ENCODE data around the gene ZNRD2.

The ZNRD2 gene

GRCh38 chr11:65571940-65572339 lies 1.7 kb downstream of the ZNRD2 start:
- H3K9me3 ChIP-seq (ENCODE audit: insufficient read depth, low read length) = no peaks in the 10 kb centered on the region
- no peaks in the 10 kb centered on the region for H3K27me3 ChIP-seq (ENCODE audit: low read length)
- H2AFZ ChIP-seq (ENCODE audit: low read depth, low read length, severe bottlenecking) = no peak overlapping the region
- H3K27ac ChIP-seq (ENCODE audit: low read depth, low read length) = no peak overlapping the region
- no peaks in the 10 kb centered on the region for H4K20me1 ChIP-seq (ENCODE audit: low read depth, low read length)
- TF ChIP-seq CTCF (IDR thresholded peaks at IDR 0.05; ENCODE audit: insufficient read depth, low read length, poor library complexity, severe bottlenecking) (no peak), EZH2phosphoT487 (conservative IDR thresholded peaks at IDR 0.05; ENCODE audit: low read length) (no peak)
- H3K9me2 ChIP-seq (replicated peaks; ENCODE audit: insufficient read depth, low read length) = no peaks in the 10 kb centered on the region
- peaks cover 11% of the 10 kb centered on the region for H3F3A ChIP-seq (ENCODE audit: insufficient read depth)
- peak overlapping the region; percentile 97 for H3K4me2 ChIP-seq (ENCODE audit: low read depth, low read length, poor library complexity, severe bottlenecking)
- H3K79me2 ChIP-seq (ENCODE audit: insufficient read depth, low read length) = peaks cover 20% of the 10 kb centered on the region; the same call in 1 of the 2 replicates
- H3K36me3 ChIP-seq (ENCODE audit: low read length) = no peaks in the 10 kb centered on the region
- H3K9ac ChIP-seq (ENCODE audit: low read length) = peak overlapping the region; percentile 84; the same call in 1 of the 2 replicates
- H3K4me3 ChIP-seq (ENCODE audit: insufficient read depth, low read length, poor library complexity, severe bottlenecking) = peak overlapping the region; percentile 43

- Histone ChIP-seq H3K9ac (ENCODE audit: low read length) (peak within 1 kb of the TSS; percentile 84), H3K27ac (ENCODE audit: low read depth, low read length) (no peak within 1 kb of the TSS), H3K9me3 (ENCODE audit: insufficient read depth, low read length) (no peaks in the 10 kb centered on the region), H3K9me2 (replicated peaks; ENCODE audit: insufficient read depth, low read length) (no peaks in the 10 kb centered on the region), H3K4me2 (ENCODE audit: low read depth, low read length, poor library complexity, severe bottlenecking) (peak within 1 kb of the TSS; percentile 97), H3K79me2 (ENCODE audit: insufficient read depth, low read length) (peaks cover 20% of the 10 kb centered on the region; the same call in 1 of the 2 replicates), H3F3A (ENCODE audit: insufficient read depth) (peaks cover 11% of the 10 kb centered on the region), H3K36me3 (ENCODE audit: low read length) (no peaks in the 10 kb centered on the region), H4K20me1 (ENCODE audit: low read depth, low read length) (no peaks in the 10 kb centered on the region), H3K27me3 (ENCODE audit: low read length) (no peaks in the 10 kb centered on the region), H2AFZ (ENCODE audit: low read depth, low read length, severe bottlenecking) (no peak within 1 kb of the TSS), H3K4me3 (ENCODE audit: insufficient read depth, low read length, poor library complexity, severe bottlenecking) (peak within 1 kb of the TSS; percentile 95)
- TF ChIP-seq EZH2phosphoT487 (conservative IDR thresholded peaks at IDR 0.05; ENCODE audit: low read length) = no peak
Observed at GRCh38 chr11:65572356-65573051, 2.2 kb downstream of the ZNRD2 start, which contains the start of gene FAM89B. TSS of gene FAM89B (plus strand) at chr11:65572538. CDS start at chr11:65572670, 132 bp downstream.

GRCh38 chr11:65573391-65574079 lies 3.3 kb downstream of the ZNRD2 start:
- H3K27ac ChIP-seq (ENCODE audit: low read depth, low read length) = no peak overlapping the region
- H3K9me2 ChIP-seq (replicated peaks; ENCODE audit: insufficient read depth, low read length) = no peaks in the 10 kb centered on the region
- peak overlapping the region; percentile 84 for H3K9ac ChIP-seq (ENCODE audit: low read length)
- H3K9me3 ChIP-seq (ENCODE audit: insufficient read depth, low read length) = no peaks in the 10 kb centered on the region
- H3K4me2 ChIP-seq (ENCODE audit: low read depth, low read length, poor library complexity, severe bottlenecking) = peak overlapping the region; percentile 97
- H3K27me3 ChIP-seq (ENCODE audit: low read length) = no peaks in the 10 kb centered on the region
- H3K4me3 ChIP-seq (ENCODE audit: insufficient read depth, low read length, poor library complexity, severe bottlenecking) = peak overlapping the region; percentile 43
- TF ChIP-seq EZH2phosphoT487 (conservative IDR thresholded peaks at IDR 0.05; ENCODE audit: low read length) (no peak), CTCF (IDR thresholded peaks at IDR 0.05; ENCODE audit: insufficient read depth, low read length, poor library complexity, severe bottlenecking) (no peak)
- H4K20me1 ChIP-seq (ENCODE audit: low read depth, low read length) = no peaks in the 10 kb centered on the region
- peaks cover 11% of the 10 kb centered on the region for H3F3A ChIP-seq (ENCODE audit: insufficient read depth)
- H3K36me3 ChIP-seq (ENCODE audit: low read length) = no peaks in the 10 kb centered on the region
- peaks cover 18% of the 10 kb centered on the region; the same call in 1 of the 2 replicates for H3K79me2 ChIP-seq (ENCODE audit: insufficient read depth, low read length)
- no peak overlapping the region for H2AFZ ChIP-seq (ENCODE audit: low read depth, low read length, severe bottlenecking)
